Fibroblast of mammary gland (primary cell): ENCODE results near the gene YAP1.

ENCODE experiments used
- DNase-seq: peaks from one replicate; pipeline ENCODE4 v3.0.0-alpha.2; 2010; ENCODE audit warnings: low read depth
- H3K4me3 ChIP-seq: 2 replicates; pipeline ENCODE4 v1.5.1; 2011; ENCODE audit warnings: low read depth, mild to moderate bottlenecking, low read length, moderate library complexity; ENCODE audit not compliant: control insufficient read depth
- TF ChIP-seq, protein P1 (sequence below): conservative IDR thresholded peaks from 2 replicates; pipeline ENCODE4 v1.5.1; 2011; ENCODE audit warnings: low read depth, low read length, inconsistent platforms; ENCODE audit not compliant: control insufficient read depth, insufficient read depth

The YAP1 gene

DNA sequence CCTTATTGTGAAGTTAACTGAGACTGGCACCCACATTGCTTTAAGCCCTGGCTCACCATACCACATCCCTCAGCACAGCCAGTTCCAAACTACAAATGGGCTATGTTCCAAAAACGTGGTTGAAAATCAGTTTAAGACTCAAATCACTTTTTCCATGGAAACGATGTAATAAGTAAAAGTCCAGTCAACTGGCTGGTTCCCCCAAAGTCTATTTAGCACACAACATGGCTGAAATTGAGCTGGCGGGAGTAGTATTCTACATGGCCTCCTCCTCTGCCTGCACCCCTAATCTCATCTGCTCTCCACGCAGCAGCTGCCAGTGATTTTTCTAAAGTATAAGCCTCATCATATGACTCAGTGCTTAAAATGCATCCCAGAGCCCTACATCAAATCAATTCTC is 166.1 kb downstream of the YAP1 start:
- DNase-seq, result peak; percentile 55
- H3K4me3 ChIP-seq, result no peak overlapping the region
- TF ChIP-seq, protein P1, sequence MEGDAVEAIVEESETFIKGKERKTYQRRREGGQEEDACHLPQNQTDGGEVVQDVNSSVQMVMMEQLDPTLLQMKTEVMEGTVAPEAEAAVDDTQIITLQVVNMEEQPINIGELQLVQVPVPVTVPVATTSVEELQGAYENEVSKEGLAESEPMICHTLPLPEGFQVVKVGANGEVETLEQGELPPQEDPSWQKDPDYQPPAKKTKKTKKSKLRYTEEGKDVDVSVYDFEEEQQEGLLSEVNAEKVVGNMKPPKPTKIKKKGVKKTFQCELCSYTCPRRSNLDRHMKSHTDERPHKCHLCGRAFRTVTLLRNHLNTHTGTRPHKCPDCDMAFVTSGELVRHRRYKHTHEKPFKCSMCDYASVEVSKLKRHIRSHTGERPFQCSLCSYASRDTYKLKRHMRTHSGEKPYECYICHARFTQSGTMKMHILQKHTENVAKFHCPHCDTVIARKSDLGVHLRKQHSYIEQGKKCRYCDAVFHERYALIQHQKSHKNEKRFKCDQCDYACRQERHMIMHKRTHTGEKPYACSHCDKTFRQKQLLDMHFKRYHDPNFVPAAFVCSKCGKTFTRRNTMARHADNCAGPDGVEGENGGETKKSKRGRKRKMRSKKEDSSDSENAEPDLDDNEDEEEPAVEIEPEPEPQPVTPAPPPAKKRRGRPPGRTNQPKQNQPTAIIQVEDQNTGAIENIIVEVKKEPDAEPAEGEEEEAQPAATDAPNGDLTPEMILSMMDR, result no peak

DNA sequence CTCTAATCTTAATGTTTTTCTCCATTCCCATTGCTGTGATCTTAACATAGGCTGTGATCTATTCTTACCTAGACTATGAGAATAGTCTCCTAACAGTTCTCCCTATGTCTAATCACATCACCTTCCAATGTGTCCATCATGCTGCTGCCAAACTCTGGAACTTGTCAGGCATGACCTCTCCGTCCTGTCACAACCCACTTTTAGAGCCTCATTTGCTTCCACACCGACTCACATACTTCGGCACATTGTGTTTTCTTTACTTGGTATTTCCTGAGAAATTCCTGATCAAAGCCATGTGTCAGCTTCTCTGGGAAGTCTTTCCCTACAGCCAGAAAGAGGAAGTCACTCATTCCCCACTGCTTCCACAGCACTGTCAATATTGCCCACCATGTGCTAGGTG is 166.5 kb downstream of the YAP1 start:
- DNase-seq, result peak; percentile 56
- TF ChIP-seq, protein P1, result no peak
- H3K4me3 ChIP-seq, result no peak overlapping the region

DNA sequence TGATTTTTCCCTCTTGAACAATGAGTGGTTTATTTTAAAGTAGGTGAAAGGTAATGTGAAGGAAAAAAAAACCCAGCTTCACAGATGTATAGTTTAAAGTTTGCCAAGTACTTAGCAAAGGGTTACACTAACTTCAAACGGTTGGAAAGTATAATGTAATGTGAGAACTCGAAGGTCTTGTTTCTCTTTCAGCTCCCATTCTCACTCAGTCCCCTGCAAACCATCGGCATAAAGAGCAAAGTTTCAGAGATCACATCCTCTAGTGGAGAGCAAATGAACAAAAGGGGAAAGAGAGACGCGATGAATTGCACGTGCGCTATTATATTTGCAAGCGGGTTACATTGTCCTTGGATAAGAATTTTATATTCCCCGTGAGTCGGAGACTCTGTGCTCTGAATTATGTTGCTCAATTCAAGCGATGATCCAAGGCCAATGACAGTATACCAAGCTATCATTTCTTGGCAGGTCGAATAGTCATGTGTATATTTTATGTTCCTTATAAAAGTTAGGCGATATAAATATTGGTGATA is 169.5 kb downstream of the YAP1 start:
- TF ChIP-seq, protein P1, result peak; percentile 44
- peak overlapping the region; percentile 26 for H3K4me3 ChIP-seq
- DNase-seq, result peak; percentile 68

DNA sequence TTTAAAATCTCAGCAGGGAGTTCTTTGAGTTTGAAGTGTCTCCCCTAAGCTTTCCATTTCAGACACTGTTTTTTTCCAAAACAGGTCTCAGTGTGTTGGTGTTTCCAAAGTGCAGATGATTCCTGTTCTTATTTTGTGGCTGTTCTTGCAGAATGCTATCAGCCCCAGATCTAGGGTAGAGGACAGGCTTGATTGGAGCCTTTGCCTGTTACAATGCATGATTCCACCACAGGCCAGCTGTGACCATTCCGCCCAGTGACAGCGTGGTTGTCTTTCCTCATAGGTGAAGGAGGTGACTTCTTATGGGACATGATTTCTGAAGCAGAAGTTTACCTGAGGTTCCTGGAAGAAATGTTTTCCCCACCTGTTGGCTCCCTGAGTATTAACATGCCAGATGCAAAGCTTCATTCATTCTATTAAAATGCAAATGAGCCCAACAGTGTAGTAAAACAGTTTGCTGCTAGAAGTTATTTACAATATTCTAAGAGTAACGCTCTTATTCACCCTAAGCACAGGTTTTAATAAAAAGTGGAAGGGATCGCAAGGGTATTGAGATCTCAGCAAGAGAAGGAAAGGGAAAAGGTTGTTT is 170.1 kb downstream of the YAP1 start:
- DNase-seq, result no peak
- no peak overlapping the region for H3K4me3 ChIP-seq
- TF ChIP-seq, protein P1, result no peak
